K562 (cell line): ENCODE data around the gene WNT3. TPM values are rescaled to one million over a fixed set of nuclear protein-coding genes. Genes with fewer than 3 reads are reported as not detected.
A peak's percentile ranks its signal among the peaks of the same experiment; 100 is the strongest.

Experiments used
- ETV5 ChIP-seq: sonication (generic); formaldehyde crosslinking; IDR thresholded peaks from 2 replicates; pipeline ENCODE4 v1.4.0; 2020; ENCODE audit warnings: low read depth, mild to moderate bottlenecking, missing genetic modification reagents
- FOXP4 ChIP-seq: sonication (generic); formaldehyde crosslinking; IDR thresholded peaks from 2 replicates; pipeline ENCODE4 v1.8.0; 2022; ENCODE audit warnings: mild to moderate bottlenecking, missing genetic modification reagents, borderline replicate concordance
- LCOR ChIP-seq: sonication (generic); formaldehyde crosslinking; IDR thresholded peaks from 2 replicates; pipeline ENCODE4 v1.8.0; 2022; ENCODE audit warnings: mild to moderate bottlenecking, missing genetic modification reagents
- NCOA1 ChIP-seq: fragments of 450-650 bp; IDR thresholded peaks from 2 replicates; pipeline ENCODE4 v1.6.1; 2016; ENCODE audit warnings: low read depth
- RAD21 ChIP-seq, 2 experiments: fragments of 250-450 bp in 1 of 2; fragments of 450-650 bp in 1 of 2; sonication (Bioruptor Pico) in 1 of 2; formaldehyde crosslinking in 1 of 2; IDR thresholded peaks in 1 of 2; conservative IDR thresholded peaks in 1 of 2; 2 replicates each; pipeline versions ENCODE4 v1.4.0 to v1.8.0; 2020 to 2022; ENCODE audit warnings: mild to moderate bottlenecking in 2 of 2, moderate library complexity in 1 of 2
- RB1 ChIP-seq: fragments of 450-650 bp; IDR thresholded peaks from 2 replicates; pipeline ENCODE4 v1.6.1; 2017; ENCODE audit warnings: low read depth, mild to moderate bottlenecking
- TBL1XR1 ChIP-seq, 2 experiments: IDR thresholded peaks; 2 replicates each; pipeline ENCODE4 v1.6.1; 2012; ENCODE audit warnings: improper control_type of control experiment in 2 of 2, low read length in 2 of 2, mild to moderate bottlenecking in 1 of 2
- TBP ChIP-seq: optimal IDR thresholded peaks from 2 replicates; pipeline ENCODE3; 2011; ENCODE audit warnings: low read depth, low read length, improper control_type of control experiment
- WHSC1 ChIP-seq: IDR thresholded peaks from one replicate; pipeline ENCODE4 v1.6.1; 2012; ENCODE audit warnings: low read length, control low read depth, inconsistent platforms
- ZFX ChIP-seq: sonication (generic); formaldehyde crosslinking; IDR thresholded peaks from 2 replicates; pipeline ENCODE4 v1.8.0; 2022; ENCODE audit warnings: mild to moderate bottlenecking, missing genetic modification reagents, moderate library complexity
- ZNF133 ChIP-seq: fragments of 250-450 bp; sonication (Bioruptor Pico); IDR thresholded peaks from 2 replicates; pipeline ENCODE4 v1.4.0; 2020; ENCODE audit warnings: mild to moderate bottlenecking
- ZNF518B ChIP-seq: fragments of 250-450 bp; sonication (Bioruptor Pico); IDR thresholded peaks from 2 replicates; pipeline ENCODE4 v1.5.0; 2021; ENCODE audit warnings: mild to moderate bottlenecking, moderate library complexity
- polyA plus RNA-seq, 8 experiments: library from polyadenylated mRNA; depleted of rRNA in 4 of 8; stranded (reverse) in 5 of 8; unstranded in 3 of 8; fragments of >200 nt; fragmentation: Nextera tagmentation in 2 of 8; fragmentation: Illumina TruSeq in 1 of 8; extraction: Ambion mirVana in 2 of 8; extraction: Trizol in 1 of 8; gene quantifications; 2 replicates each; pipeline versions ENCODE4 v1.2.1 to v1.2.3, GENCODE V29; 2011 to 2014; ENCODE audit warnings: inconsistent platforms in 1 of 8, missing spikeins in 1 of 8
- total RNA-seq, 7 experiments: library from RNA; depleted of rRNA in 6 of 7; stranded (reverse); fragments of >200 nt in 6 of 7; fragmentation: Illumina TruSeq in 2 of 7; extraction: Trizol in 2 of 7; gene quantifications; 2 replicates each; pipeline versions ENCODE4 v1.2.1 to v1.2.3, GENCODE V29; 2011 to 2021; ENCODE audit warnings: low replicate concordance in 1 of 7
- TF ChIP-seq, protein P1 (sequence below): fragments of 250-450 bp; sonication (Bioruptor Pico); IDR thresholded peaks from 2 replicates; pipeline ENCODE4 v1.5.0; 2020; ENCODE audit warnings: mild to moderate bottlenecking, borderline replicate concordance
- TF ChIP-seq, protein P2 (sequence below): fragments of 250-450 bp; sonication (Bioruptor Pico); IDR thresholded peaks from 2 replicates; pipeline ENCODE4 v1.8.0; 2021; ENCODE audit warnings: moderate library complexity, mild to moderate bottlenecking, inconsistent platforms

Gene WNT3
- total and polyA plus RNA-seq, 9 of the 15 experiments (the other 6 are each of a cell fraction or from before 2014, with no cell fraction given), result 1.5 to 6.1 (median 3.3) TPM

DNA sequence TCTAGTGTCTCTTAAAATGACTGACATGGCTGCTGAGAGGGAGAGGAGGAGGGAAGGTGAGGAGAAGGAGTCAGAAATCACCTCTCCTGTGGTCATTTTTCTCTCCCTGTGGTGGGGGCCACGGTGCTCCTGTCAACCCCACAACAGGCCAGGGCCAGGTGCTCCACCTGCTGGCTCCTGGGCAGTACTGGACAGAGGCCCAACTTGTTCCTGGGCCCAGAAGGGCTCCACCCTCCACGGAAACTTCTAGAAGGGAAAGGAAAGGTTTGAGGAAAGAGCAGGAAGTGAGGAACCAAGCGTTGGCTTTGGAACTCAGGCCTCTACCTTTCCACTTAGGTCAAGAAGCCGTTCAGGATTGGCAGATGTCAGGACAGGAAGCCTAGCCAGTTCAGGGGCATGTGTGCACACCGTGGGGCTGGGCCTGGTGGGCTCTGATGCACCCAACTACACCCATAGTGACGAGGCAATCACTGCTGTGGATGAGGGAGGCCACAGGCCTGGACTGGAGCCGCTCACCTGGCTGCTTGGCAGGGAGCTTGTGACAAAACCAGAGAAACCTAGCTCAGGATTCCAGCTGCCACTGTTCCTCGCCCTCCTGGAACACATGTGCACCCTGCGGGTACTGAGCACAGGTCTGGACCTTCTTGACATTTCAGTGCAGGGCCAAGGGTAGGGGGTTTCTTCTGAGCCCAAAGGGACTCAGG lies 36.1 kb downstream of the WNT3 start (continued):
- TF ChIP-seq, protein P1, sequence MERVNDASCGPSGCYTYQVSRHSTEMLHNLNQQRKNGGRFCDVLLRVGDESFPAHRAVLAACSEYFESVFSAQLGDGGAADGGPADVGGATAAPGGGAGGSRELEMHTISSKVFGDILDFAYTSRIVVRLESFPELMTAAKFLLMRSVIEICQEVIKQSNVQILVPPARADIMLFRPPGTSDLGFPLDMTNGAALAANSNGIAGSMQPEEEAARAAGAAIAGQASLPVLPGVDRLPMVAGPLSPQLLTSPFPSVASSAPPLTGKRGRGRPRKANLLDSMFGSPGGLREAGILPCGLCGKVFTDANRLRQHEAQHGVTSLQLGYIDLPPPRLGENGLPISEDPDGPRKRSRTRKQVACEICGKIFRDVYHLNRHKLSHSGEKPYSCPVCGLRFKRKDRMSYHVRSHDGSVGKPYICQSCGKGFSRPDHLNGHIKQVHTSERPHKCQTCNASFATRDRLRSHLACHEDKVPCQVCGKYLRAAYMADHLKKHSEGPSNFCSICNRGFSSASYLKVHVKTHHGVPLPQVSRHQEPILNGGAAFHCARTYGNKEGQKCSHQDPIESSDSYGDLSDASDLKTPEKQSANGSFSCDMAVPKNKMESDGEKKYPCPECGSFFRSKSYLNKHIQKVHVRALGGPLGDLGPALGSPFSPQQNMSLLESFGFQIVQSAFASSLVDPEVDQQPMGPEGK (CRISPR knock-in tag), result no peak
- TF ChIP-seq RB1 (peak; percentile 55; the same call in 1 of the 2 replicates), ZNF518B (CRISPR knock-in tag) (no peak), RAD21 (CRISPR knock-in tag; conservative IDR thresholded peaks at IDR 0.05 in 1 of 2, IDR thresholded peaks at IDR 0.05 in 1 of 2) (peak; percentile 84 to 96), ZFX (peak; percentile 63), ETV5 (CRISPR knock-in tag) (no peak), FOXP4 (CRISPR knock-in tag) (no peak), LCOR (CRISPR knock-in tag) (no peak), TBP (no peak), WHSC1 (no peak), ZNF133 (CRISPR knock-in tag) (no peak), NCOA1 (no peak), TBL1XR1 (IDR thresholded peaks at IDR 0.05; ENCODE audit: low read length in 2 of 2) (no peak)
- TF ChIP-seq, protein P2, sequence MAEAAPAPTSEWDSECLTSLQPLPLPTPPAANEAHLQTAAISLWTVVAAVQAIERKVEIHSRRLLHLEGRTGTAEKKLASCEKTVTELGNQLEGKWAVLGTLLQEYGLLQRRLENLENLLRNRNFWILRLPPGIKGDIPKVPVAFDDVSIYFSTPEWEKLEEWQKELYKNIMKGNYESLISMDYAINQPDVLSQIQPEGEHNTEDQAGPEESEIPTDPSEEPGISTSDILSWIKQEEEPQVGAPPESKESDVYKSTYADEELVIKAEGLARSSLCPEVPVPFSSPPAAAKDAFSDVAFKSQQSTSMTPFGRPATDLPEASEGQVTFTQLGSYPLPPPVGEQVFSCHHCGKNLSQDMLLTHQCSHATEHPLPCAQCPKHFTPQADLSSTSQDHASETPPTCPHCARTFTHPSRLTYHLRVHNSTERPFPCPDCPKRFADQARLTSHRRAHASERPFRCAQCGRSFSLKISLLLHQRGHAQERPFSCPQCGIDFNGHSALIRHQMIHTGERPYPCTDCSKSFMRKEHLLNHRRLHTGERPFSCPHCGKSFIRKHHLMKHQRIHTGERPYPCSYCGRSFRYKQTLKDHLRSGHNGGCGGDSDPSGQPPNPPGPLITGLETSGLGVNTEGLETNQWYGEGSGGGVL (CRISPR knock-in tag), result no peak
